Epidermal melanocyte (primary cell): Measurements from ENCODE around the gene MAP3K7.

ENCODE experiments used
- DNase-seq: peaks from one replicate; pipeline ENCODE4 v3.0.0; 2011; ENCODE audit warnings: low spot score; ENCODE audit not compliant: insufficient read length

The MAP3K7 gene

GRCh38 chr6:90484903-90485302 lies 102.0 kb downstream of the MAP3K7 start:
- DNase-seq: peak; percentile 32

GRCh38 chr6:90484385-90484784 lies 102.5 kb downstream of the MAP3K7 start:
- DNase-seq: no peak

GRCh38 chr6:90483956-90484355 lies 102.9 kb downstream of the MAP3K7 start:
- no peak for DNase-seq

GRCh38 chr6:90483116-90483839 lies 103.6 kb downstream of the MAP3K7 start:
- DNase-seq: no peak

GRCh38 chr6:90480666-90481065 lies 106.2 kb downstream of the MAP3K7 start:
- DNase-seq: no peak

- no peak for DNase-seq
These were observed 107.3 kb downstream of the MAP3K7 start for GRCh38 chr6:90479603-90479926.

GRCh38 chr6:90478789-90479602 lies 107.9 kb downstream of the MAP3K7 start:
- peak; percentile 88 for DNase-seq

GRCh38 chr6:90478278-90478677 lies 108.6 kb downstream of the MAP3K7 start:
- no peak for DNase-seq

GRCh38 chr6:90477366-90477765 lies 109.5 kb downstream of the MAP3K7 start:
- DNase-seq: no peak

GRCh38 chr6:90472716-90473115 lies 114.2 kb downstream of the MAP3K7 start:
- DNase-seq: no peak

- DNase-seq: no peak
These were observed 115.6 kb downstream of the MAP3K7 start for GRCh38 chr6:90471263-90471662.

- DNase-seq: no peak
These were observed 117.0 kb downstream of the MAP3K7 start for GRCh38 chr6:90469906-90470305.

GRCh38 chr6:90468859-90469258 lies 118.0 kb downstream of the MAP3K7 start:
- no peak for DNase-seq

- DNase-seq: no peak
These were observed 118.8 kb downstream of the MAP3K7 start for GRCh38 chr6:90468080-90468479.

GRCh38 chr6:90467546-90467945 lies 119.3 kb downstream of the MAP3K7 start:
- DNase-seq: no peak

GRCh38 chr6:90466154-90466940 lies 120.5 kb downstream of the MAP3K7 start:
- no peak for DNase-seq

- DNase-seq: no peak
These were observed 121.2 kb downstream of the MAP3K7 start for GRCh38 chr6:90465686-90466085.

- no peak for DNase-seq
These were observed 122.4 kb downstream of the MAP3K7 start for GRCh38 chr6:90464507-90464906.

- no peak for DNase-seq
These were observed 123.0 kb downstream of the MAP3K7 start for GRCh38 chr6:90463874-90464273.
